Measurements from ENCODE around the gene PRR12. TPM values are rescaled to one million over a fixed set of nuclear protein-coding genes. Genes with fewer than 3 reads are reported as not detected.
A peak's percentile ranks its signal among the peaks of the same experiment; 100 is the strongest.

Gene PRR12
- total and polyA plus RNA-seq, 9 of the 15 experiments (the other 6 are each of a cell fraction or from before 2014, with no cell fraction given) = 0.01 to 21.1 (median 0.98) TPM

DNA sequence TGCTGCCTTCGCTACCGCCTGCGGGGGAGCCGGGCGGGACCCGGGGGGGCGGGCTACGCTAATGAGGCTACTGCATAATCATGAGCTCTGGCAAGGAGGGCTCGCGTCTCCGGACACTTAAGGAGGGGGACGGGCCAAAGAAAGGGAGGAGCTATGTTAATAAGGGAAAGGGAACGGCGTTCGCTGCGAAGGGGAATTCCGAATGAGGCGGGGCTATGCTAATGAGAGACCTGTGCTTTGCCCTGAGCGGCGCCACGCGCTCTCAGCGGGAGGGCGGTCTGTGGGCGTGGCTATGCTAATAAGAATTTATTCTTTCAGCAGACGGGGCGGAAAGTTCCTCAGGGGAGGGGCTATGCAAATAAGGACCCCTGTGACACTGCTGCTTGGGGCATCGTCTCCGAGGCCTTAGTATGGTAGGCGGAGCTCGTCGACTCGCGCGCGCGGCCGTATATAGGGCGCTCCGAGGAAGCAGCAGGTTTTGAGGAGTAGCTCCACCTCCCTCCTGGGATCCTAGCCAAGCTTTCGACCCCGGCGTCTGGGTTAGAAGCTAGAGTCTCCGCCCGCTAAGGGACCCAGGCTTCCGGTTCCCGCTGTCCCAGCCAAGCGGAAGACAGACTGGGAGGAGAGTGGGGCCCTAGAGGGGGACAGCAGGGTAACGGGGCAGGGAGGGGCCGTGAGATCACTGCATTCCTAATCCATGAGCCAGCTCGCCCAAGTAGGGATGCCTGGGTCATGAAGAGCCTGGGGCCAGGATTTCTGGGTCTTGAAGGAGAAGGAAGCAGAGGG is 49.3 kb downstream of the PRR12 start, which contains the start of gene RRAS (continued):
- TF ChIP-seq HBP1 (CRISPR knock-in tag; IDR thresholded peaks at IDR 0.05) (no peak), PRDM10 (IDR thresholded peaks at IDR 0.05; ENCODE audit: partially characterized antibody) (peak; percentile 55), PHF21A (IDR thresholded peaks at IDR 0.05; ENCODE audit: borderline replicate concordance, low read depth) (no peak), HMG20B (CRISPR knock-in tag; IDR thresholded peaks at IDR 0.05) (no peak), MYBL2 (IDR thresholded peaks at IDR 0.05; ENCODE audit: low read depth) (no peak), MYBL2 (CRISPR knock-in tag; IDR thresholded peaks at IDR 0.05; ENCODE audit: borderline replicate concordance) (no peak), NFE2L1 (tag; IDR thresholded peaks at IDR 0.05; ENCODE audit: borderline replicate concordance, low read depth) (no peak), SRSF1 (IDR thresholded peaks at IDR 0.05; ENCODE audit: low read depth, low read length) (no peak), CBFA2T2 (conservative IDR thresholded peaks at IDR 0.05) (no peak), IRF9 (tag; IDR thresholded peaks at IDR 0.05) (no peak), SMARCC2 (IDR thresholded peaks at IDR 0.05; ENCODE audit: low read depth) (0 out of 2 replicates have a peak, but pooled peaks have one; percentile 32), ZNF140 (CRISPR knock-in tag; IDR thresholded peaks at IDR 0.05) (no peak), ZNF75A (CRISPR knock-in tag; IDR thresholded peaks at IDR 0.05) (no peak), ELK3 (CRISPR knock-in tag; IDR thresholded peaks at IDR 0.05) (no peak), TCF7 (IDR thresholded peaks at IDR 0.05; ENCODE audit: borderline replicate concordance) (no peak; the same call in 1 of the 2 replicates), ZBED1 (IDR thresholded peaks at IDR 0.05) (no peak), TEAD4 (IDR thresholded peaks at IDR 0.05; ENCODE audit: low read length) (peak; percentile 72), TEAD4 (CRISPR knock-in tag; IDR thresholded peaks at IDR 0.05; ENCODE audit: borderline replicate concordance) (no peak; the same call in 1 of the 2 replicates), ZBTB5 (IDR thresholded peaks at IDR 0.05) (no peak)

All from K562 (cell line).